Measurements from ENCODE around the gene TMTC3.

Gene TMTC3

GRCh38 chr12:88241862-88242570 is 99.9 kb downstream of the TMTC3 start:
- TF ChIP-seq OSR2 (tag by site-specific recombination; IDR thresholded peaks at IDR 0.05) (no peak), KLF1 (tag by site-specific recombination; IDR thresholded peaks at IDR 0.05) (no peak), ZNF692 (tag by site-specific recombination; IDR thresholded peaks at IDR 0.05) (0 out of 2 replicates have a peak, but pooled peaks have one; percentile 23)
- POLR2A ChIA-PET, result no interaction called here
- CTCF ChIA-PET, result no interaction called here
- no peaks in the 10 kb centered on the region for H3K9me3 ChIP-seq (ENCODE audit: control insufficient read depth, insufficient read depth, low read depth, low read length)
- no peak overlapping the region for H3K4me3 ChIP-seq (ENCODE audit: low read depth, low read length)
- H3K4me1 ChIP-seq (ENCODE audit: control insufficient read depth, insufficient read depth, low read length), result no peaks in the 10 kb centered on the region
- H3K27ac ChIP-seq (ENCODE audit: extremely low read depth, low read depth, low read length), result no peak overlapping the region
- no peaks in the 10 kb centered on the region for H3K36me3 ChIP-seq (ENCODE audit: control insufficient read depth in 2 of 2, insufficient read depth in 1 of 2, low read length in 2 of 2)

- no peaks in the 10 kb centered on the region for H3K36me3 ChIP-seq (ENCODE audit: control insufficient read depth in 2 of 2, insufficient read depth in 1 of 2, low read length in 2 of 2)
- ChIA-PET POLR2A (no interaction called here), CTCF (no interaction called here)
- TF ChIP-seq ZNF629 (tag by site-specific recombination; IDR thresholded peaks at IDR 0.05), result no peak
- TF ChIP-seq HIC1 (tag by site-specific recombination; IDR thresholded peaks at IDR 0.05), result no peak
- TF ChIP-seq ZNF654 (tag by site-specific recombination; IDR thresholded peaks at IDR 0.05; ENCODE audit: low read depth), result no peak
- no peak for TF ChIP-seq ZFP41 (tag by site-specific recombination; IDR thresholded peaks at IDR 0.05; ENCODE audit: borderline replicate concordance)
- no peak for TF ChIP-seq ZNF341 (tag by site-specific recombination; IDR thresholded peaks at IDR 0.05; ENCODE audit: low read depth)
- no peak for TF ChIP-seq ZNF248 (tag by site-specific recombination; IDR thresholded peaks at IDR 0.05)
- TF ChIP-seq ZNF548 (tag by site-specific recombination; IDR thresholded peaks at IDR 0.05), result no peak
- TF ChIP-seq ZNF549 (tag by site-specific recombination; IDR thresholded peaks at IDR 0.05), result no peak
- no peak for TF ChIP-seq ZNF175 (tag by site-specific recombination; IDR thresholded peaks at IDR 0.05)
- H3K27ac ChIP-seq (ENCODE audit: extremely low read depth, low read depth, low read length), result no peak overlapping the region
- H3K9me3 ChIP-seq (ENCODE audit: control insufficient read depth, insufficient read depth, low read depth, low read length), result no peaks in the 10 kb centered on the region
- H3K4me1 ChIP-seq (ENCODE audit: control insufficient read depth, insufficient read depth, low read length), result no peaks in the 10 kb centered on the region
- H3K4me3 ChIP-seq (ENCODE audit: low read depth, low read length), result no peak overlapping the region
These were observed 100.4 kb downstream of the TMTC3 start for GRCh38 chr12:88242571-88242925.

GRCh38 chr12:88242939-88243338 is 100.8 kb downstream of the TMTC3 start:
- ChIA-PET POLR2A (no interaction called here), CTCF (no interaction called here)
- H3K36me3 ChIP-seq (ENCODE audit: control insufficient read depth in 2 of 2, insufficient read depth in 1 of 2, low read length in 2 of 2), result no peaks in the 10 kb centered on the region
- no peaks in the 10 kb centered on the region for H3K4me1 ChIP-seq (ENCODE audit: control insufficient read depth, insufficient read depth, low read length)
- no peak overlapping the region for H3K27ac ChIP-seq (ENCODE audit: extremely low read depth, low read depth, low read length)
- H3K4me3 ChIP-seq (ENCODE audit: low read depth, low read length), result no peak overlapping the region
- H3K9me3 ChIP-seq (ENCODE audit: control insufficient read depth, insufficient read depth, low read depth, low read length), result no peaks in the 10 kb centered on the region
- no peak for TF ChIP-seq ZNF174 (tag by site-specific recombination; IDR thresholded peaks at IDR 0.05)
- TF ChIP-seq, protein P1, sequence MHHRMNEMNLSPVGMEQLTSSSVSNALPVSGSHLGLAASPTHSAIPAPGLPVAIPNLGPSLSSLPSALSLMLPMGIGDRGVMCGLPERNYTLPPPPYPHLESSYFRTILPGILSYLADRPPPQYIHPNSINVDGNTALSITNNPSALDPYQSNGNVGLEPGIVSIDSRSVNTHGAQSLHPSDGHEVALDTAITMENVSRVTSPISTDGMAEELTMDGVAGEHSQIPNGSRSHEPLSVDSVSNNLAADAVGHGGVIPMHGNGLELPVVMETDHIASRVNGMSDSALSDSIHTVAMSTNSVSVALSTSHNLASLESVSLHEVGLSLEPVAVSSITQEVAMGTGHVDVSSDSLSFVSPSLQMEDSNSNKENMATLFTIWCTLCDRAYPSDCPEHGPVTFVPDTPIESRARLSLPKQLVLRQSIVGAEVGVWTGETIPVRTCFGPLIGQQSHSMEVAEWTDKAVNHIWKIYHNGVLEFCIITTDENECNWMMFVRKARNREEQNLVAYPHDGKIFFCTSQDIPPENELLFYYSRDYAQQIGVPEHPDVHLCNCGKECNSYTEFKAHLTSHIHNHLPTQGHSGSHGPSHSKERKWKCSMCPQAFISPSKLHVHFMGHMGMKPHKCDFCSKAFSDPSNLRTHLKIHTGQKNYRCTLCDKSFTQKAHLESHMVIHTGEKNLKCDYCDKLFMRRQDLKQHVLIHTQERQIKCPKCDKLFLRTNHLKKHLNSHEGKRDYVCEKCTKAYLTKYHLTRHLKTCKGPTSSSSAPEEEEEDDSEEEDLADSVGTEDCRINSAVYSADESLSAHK (tag by site-specific recombination; IDR thresholded peaks at IDR 0.05), result no peak
- TF ChIP-seq SP2 (tag by site-specific recombination; IDR thresholded peaks at IDR 0.05), result no peak
- peak; percentile 98 for TF ChIP-seq PRDM1 (tag by site-specific recombination; IDR thresholded peaks at IDR 0.05)
- TF ChIP-seq ZNF138 (tag by site-specific recombination; IDR thresholded peaks at IDR 0.05; ENCODE audit: borderline replicate concordance), result no peak
- peak; percentile 83 for TF ChIP-seq ZNF366 (tag by site-specific recombination; conservative IDR thresholded peaks at IDR 0.05)
- no peak for TF ChIP-seq GLI2 (tag by site-specific recombination; IDR thresholded peaks at IDR 0.05; ENCODE audit: borderline replicate concordance, low read depth)
